K562 (cell line): Measurements from ENCODE around the gene TAC3. TPM values are rescaled to one million over a fixed set of nuclear protein-coding genes. Genes with fewer than 3 reads are reported as not detected.

Experiments
- ADNP ChIP-seq: fragments of 200-800 bp; sonication (Bioruptor generic); IDR thresholded peaks from 2 replicates; pipeline ENCODE4 v1.6.1; 2016; ENCODE audit warnings: missing genetic modification characterization, missing compliant biosample characterization
- CBX2 ChIP-seq: fragments of 200-600 bp; sonication (generic); IDR thresholded peaks from one replicate; pipeline ENCODE4 v1.6.1; 2012; ENCODE audit warnings: mild to moderate bottlenecking, low read length, inconsistent platforms; ENCODE audit not compliant: insufficient read depth, poor library complexity, severe bottlenecking
- EZH2 ChIP-seq: IDR thresholded peaks from 2 replicates; pipeline ENCODE4 v1.6.1; 2012; ENCODE audit warnings: low read depth, mild to moderate bottlenecking, inconsistent platforms, low read length, borderline replicate concordance
- HMGN3 ChIP-seq: IDR thresholded peaks from 2 replicates; pipeline ENCODE4 v1.6.1; 2011; ENCODE audit warnings: borderline replicate concordance, low read depth, mild to moderate bottlenecking, mixed read lengths, low read length; ENCODE audit not compliant: insufficient read length; ENCODE audit errors: extremely low read depth
- KAT7 ChIP-seq: sonication (generic); formaldehyde crosslinking; IDR thresholded peaks from 2 replicates; pipeline ENCODE4 v1.8.0; 2022; ENCODE audit warnings: missing genetic modification reagents, mild to moderate bottlenecking, borderline replicate concordance
- MED1 ChIP-seq: sonication (generic); formaldehyde crosslinking; IDR thresholded peaks from 2 replicates; pipeline ENCODE4 v1.8.1; 2023; ENCODE audit warnings: missing genetic modification reagents, borderline replicate concordance
- NFE2 ChIP-seq: IDR thresholded peaks from 2 replicates; pipeline ENCODE4 v1.6.1; 2014; ENCODE audit warnings: antibody characterized with exemption, low read depth
- NONO ChIP-seq, 2 experiments: fragments of 200-400 bp in 1 of 2; fragments of 450-650 bp in 1 of 2; formaldehyde crosslinking in 1 of 2; IDR thresholded peaks; 2 replicates each; pipeline ENCODE4 v1.6.1; 2017; ENCODE audit warnings: low read depth in 2 of 2, mild to moderate bottlenecking in 2 of 2, moderate library complexity in 2 of 2, low read length in 1 of 2
- RBBP5 ChIP-seq: fragments of 200-600 bp; sonication (generic); IDR thresholded peaks from 2 replicates; pipeline ENCODE4 v1.6.1; 2012; ENCODE audit warnings: borderline replicate concordance, mild to moderate bottlenecking, low read length, control low read depth, inconsistent platforms; ENCODE audit not compliant: insufficient read depth, poor library complexity, severe bottlenecking
- RBFOX2 ChIP-seq: fragments of 200-400 bp; formaldehyde crosslinking; IDR thresholded peaks from 2 replicates; pipeline ENCODE4 v1.6.1; 2017; ENCODE audit warnings: low read depth, mild to moderate bottlenecking, low read length, moderate library complexity
- TAL1 ChIP-seq: fragments of 450-650 bp; IDR thresholded peaks from 2 replicates; pipeline ENCODE4 v1.6.1; 2016; ENCODE audit warnings: mild to moderate bottlenecking
- YY1 ChIP-seq, 3 experiments: IDR thresholded peaks; 2 replicates each; pipeline ENCODE4 v1.6.1; 2011; ENCODE audit warnings: low read length in 2 of 3, mild to moderate bottlenecking in 2 of 3, moderate library complexity in 2 of 3, borderline replicate concordance in 1 of 3, control low read depth in 1 of 3, low read depth in 1 of 3; ENCODE audit not compliant: insufficient read depth in 3 of 3, insufficient replicate concordance in 2 of 3, control insufficient read depth in 1 of 3, insufficient read length in 1 of 3; ENCODE audit errors: extremely low read depth in 1 of 3
- ZC3H4 ChIP-seq: sonication (generic); formaldehyde crosslinking; IDR thresholded peaks from 2 replicates; pipeline ENCODE4 v1.9.0; 2021; ENCODE audit warnings: missing genetic modification reagents, borderline replicate concordance
- ZFX ChIP-seq: sonication (generic); formaldehyde crosslinking; IDR thresholded peaks from 2 replicates; pipeline ENCODE4 v1.8.0; 2022; ENCODE audit warnings: mild to moderate bottlenecking, missing genetic modification reagents, moderate library complexity
- ZNF224 ChIP-seq: sonication (generic); formaldehyde crosslinking; IDR thresholded peaks from 2 replicates; pipeline ENCODE4 v1.8.0; 2022; ENCODE audit warnings: mild to moderate bottlenecking, missing genetic modification reagents
- ZNF589 ChIP-seq: fragments of 200-800 bp; sonication (Bioruptor generic); IDR thresholded peaks from 2 replicates; pipeline ENCODE4 v1.6.1; 2016; ENCODE audit warnings: low read depth, missing genetic modification characterization, missing compliant biosample characterization
- ZNF778 ChIP-seq: fragments of 450-650 bp; formaldehyde crosslinking; IDR thresholded peaks from 2 replicates; pipeline ENCODE4 v1.4.0; 2020; ENCODE audit warnings: mild to moderate bottlenecking, moderate library complexity
- polyA plus RNA-seq, 8 experiments: library from polyadenylated mRNA; depleted of rRNA in 4 of 8; stranded (reverse) in 5 of 8; unstranded in 3 of 8; fragments of >200 nt; fragmentation: Nextera tagmentation in 2 of 8; fragmentation: Illumina TruSeq in 1 of 8; extraction: Ambion mirVana in 2 of 8; extraction: Trizol in 1 of 8; gene quantifications; 2 replicates each; pipeline versions ENCODE4 v1.2.1 to v1.2.3, GENCODE V29; 2011 to 2014; ENCODE audit warnings: inconsistent platforms in 1 of 8, missing spikeins in 1 of 8
- total RNA-seq, 7 experiments: library from RNA; depleted of rRNA in 6 of 7; stranded (reverse); fragments of >200 nt in 6 of 7; fragmentation: Illumina TruSeq in 2 of 7; extraction: Trizol in 2 of 7; gene quantifications; 2 replicates each; pipeline versions ENCODE4 v1.2.1 to v1.2.3, GENCODE V29; 2011 to 2021; ENCODE audit warnings: low replicate concordance in 1 of 7
- TF ChIP-seq, protein P1 (sequence below): fragments of 450-650 bp; formaldehyde crosslinking; IDR thresholded peaks from 2 replicates; pipeline ENCODE4 v1.4.0; 2022; ENCODE audit warnings: missing genetic modification characterization
- TF ChIP-seq, protein P2 (sequence below), 2 experiments: IDR thresholded peaks; 2 replicates each; pipeline ENCODE4 v1.6.1; 2011; ENCODE audit warnings: borderline replicate concordance in 1 of 2, control low read depth in 1 of 2, low read depth in 1 of 2, low read length in 1 of 2, mild to moderate bottlenecking in 1 of 2, mixed read lengths in 1 of 2, moderate library complexity in 1 of 2; ENCODE audit not compliant: insufficient read depth in 1 of 2, insufficient read length in 1 of 2, poor library complexity in 1 of 2, severe bottlenecking in 1 of 2; ENCODE audit errors: extremely low read depth in 1 of 2
- TF ChIP-seq, protein P3 (sequence below), 3 experiments: IDR thresholded peaks in 2 of 3; conservative IDR thresholded peaks in 1 of 3; 2 replicates each; pipeline ENCODE4 v1.5.1; 2011 to 2012; ENCODE audit warnings: low read length in 3 of 3, mild to moderate bottlenecking in 3 of 3, control low read depth in 2 of 3, improper control_type of control experiment in 1 of 3, inconsistent platforms in 1 of 3, low read depth in 1 of 3, mixed read lengths in 1 of 3, moderate library complexity in 1 of 3; ENCODE audit not compliant: insufficient read depth in 2 of 3

Gene TAC3
- total and polyA plus RNA-seq, 9 of the 15 experiments (the other 6 are each of a cell fraction or from before 2014, with no cell fraction given): 0.29 to 2.8 (median 1.4) TPM

DNA sequence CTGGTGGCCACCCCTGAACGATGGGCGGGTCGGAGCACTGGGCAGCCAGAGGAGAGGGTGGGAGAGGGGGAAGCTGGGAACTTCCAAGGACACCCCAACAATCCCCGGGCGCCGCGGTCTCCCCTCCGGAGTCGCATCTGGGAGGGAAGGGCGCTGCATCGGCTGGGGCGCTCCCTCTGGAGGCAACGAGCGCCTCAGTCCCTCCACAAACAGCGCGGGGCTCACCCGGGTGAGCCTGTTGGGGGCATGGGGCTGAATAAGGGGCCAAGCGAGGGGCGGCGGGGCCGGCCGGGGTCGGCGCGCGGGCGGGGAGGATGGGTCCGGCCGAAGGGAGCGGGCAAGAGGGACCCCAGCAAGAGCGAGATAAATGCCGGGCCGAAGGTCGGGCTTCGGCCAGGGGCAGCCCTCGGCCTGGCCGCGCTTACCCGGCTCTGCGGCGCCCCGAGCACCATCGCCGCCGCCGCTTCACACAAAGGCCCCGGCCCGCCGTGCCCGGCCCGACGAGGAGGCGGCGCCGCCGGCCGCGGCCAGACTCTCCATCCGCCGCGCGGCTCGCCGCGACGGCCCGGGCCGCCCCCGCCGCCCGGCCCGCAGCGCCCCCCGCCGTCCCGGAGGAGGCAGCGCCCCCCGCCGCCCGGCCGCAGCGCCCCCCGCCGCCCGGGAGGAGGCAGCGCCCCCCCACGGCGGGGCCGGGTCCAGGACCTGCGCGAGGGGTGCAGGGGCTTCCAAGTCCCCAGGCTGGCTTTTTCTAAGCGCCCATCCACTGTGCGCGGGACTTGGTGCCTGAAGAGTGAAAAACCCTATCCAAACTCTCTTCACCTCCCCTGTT lies 10.1 kb downstream of the TAC3 start, which contains the start of gene ZBTB39 (continued):
- TF ChIP-seq, protein P1, sequence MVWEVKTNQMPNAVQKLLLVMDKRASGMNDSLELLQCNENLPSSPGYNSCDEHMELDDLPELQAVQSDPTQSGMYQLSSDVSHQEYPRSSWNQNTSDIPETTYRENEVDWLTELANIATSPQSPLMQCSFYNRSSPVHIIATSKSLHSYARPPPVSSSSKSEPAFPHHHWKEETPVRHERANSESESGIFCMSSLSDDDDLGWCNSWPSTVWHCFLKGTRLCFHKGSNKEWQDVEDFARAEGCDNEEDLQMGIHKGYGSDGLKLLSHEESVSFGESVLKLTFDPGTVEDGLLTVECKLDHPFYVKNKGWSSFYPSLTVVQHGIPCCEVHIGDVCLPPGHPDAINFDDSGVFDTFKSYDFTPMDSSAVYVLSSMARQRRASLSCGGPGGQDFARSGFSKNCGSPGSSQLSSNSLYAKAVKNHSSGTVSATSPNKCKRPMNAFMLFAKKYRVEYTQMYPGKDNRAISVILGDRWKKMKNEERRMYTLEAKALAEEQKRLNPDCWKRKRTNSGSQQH (CRISPR knock-in tag): no peak
- no peak for TF ChIP-seq NFE2
- TF ChIP-seq MED1 (CRISPR knock-in tag): no peak
- no peak for TF ChIP-seq KAT7
- TF ChIP-seq RBFOX2: peak; percentile 68
- no peak; a peak in 1 of 4 replicates for TF ChIP-seq NONO (IDR thresholded peaks at IDR 0.05; ENCODE audit: low read depth in 2 of 2, low read length in 1 of 2)
- TF ChIP-seq EZH2: no peak
- TF ChIP-seq ADNP (tag): no peak
- peak in 2 of 3 experiments; percentile 16 to 71 for TF ChIP-seq YY1 (IDR thresholded peaks at IDR 0.05; ENCODE audit: borderline replicate concordance in 1 of 3, control insufficient read depth in 1 of 3, extremely low read depth in 1 of 3, insufficient read depth in 3 of 3, insufficient read length in 1 of 3, insufficient replicate concordance in 2 of 3, low read depth in 1 of 3, low read length in 2 of 3)
- TF ChIP-seq ZNF224 (CRISPR knock-in tag): no peak
- TF ChIP-seq ZNF589 (CRISPR knock-in tag): no peak
- peak; percentile 69 for TF ChIP-seq ZFX (CRISPR knock-in tag)
- TF ChIP-seq RBBP5: peak; percentile 63
- TF ChIP-seq TAL1: no peak
- TF ChIP-seq HMGN3: peak; percentile 51
- TF ChIP-seq, protein P2, sequence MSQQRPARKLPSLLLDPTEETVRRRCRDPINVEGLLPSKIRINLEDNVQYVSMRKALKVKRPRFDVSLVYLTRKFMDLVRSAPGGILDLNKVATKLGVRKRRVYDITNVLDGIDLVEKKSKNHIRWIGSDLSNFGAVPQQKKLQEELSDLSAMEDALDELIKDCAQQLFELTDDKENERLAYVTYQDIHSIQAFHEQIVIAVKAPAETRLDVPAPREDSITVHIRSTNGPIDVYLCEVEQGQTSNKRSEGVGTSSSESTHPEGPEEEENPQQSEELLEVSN (IDR thresholded peaks at IDR 0.05; ENCODE audit: borderline replicate concordance in 1 of 2, extremely low read depth in 1 of 2, insufficient read depth in 1 of 2, insufficient read length in 1 of 2, low read depth in 1 of 2, low read length in 1 of 2, poor library complexity in 1 of 2, severe bottlenecking in 1 of 2): peak in 1 of 2 experiments; percentile 46
- TF ChIP-seq, protein P3, sequence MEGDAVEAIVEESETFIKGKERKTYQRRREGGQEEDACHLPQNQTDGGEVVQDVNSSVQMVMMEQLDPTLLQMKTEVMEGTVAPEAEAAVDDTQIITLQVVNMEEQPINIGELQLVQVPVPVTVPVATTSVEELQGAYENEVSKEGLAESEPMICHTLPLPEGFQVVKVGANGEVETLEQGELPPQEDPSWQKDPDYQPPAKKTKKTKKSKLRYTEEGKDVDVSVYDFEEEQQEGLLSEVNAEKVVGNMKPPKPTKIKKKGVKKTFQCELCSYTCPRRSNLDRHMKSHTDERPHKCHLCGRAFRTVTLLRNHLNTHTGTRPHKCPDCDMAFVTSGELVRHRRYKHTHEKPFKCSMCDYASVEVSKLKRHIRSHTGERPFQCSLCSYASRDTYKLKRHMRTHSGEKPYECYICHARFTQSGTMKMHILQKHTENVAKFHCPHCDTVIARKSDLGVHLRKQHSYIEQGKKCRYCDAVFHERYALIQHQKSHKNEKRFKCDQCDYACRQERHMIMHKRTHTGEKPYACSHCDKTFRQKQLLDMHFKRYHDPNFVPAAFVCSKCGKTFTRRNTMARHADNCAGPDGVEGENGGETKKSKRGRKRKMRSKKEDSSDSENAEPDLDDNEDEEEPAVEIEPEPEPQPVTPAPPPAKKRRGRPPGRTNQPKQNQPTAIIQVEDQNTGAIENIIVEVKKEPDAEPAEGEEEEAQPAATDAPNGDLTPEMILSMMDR (IDR thresholded peaks at IDR 0.05 in 2 of 3, conservative IDR thresholded peaks at IDR 0.05 in 1 of 3; ENCODE audit: insufficient read depth in 2 of 3, low read depth in 1 of 3, low read length in 3 of 3): peak; percentile 62 to 95 (median 73)
- no peak for TF ChIP-seq CBX2
- no peak for TF ChIP-seq ZNF778 (CRISPR knock-in tag)
- no peak for TF ChIP-seq ZC3H4 (CRISPR knock-in tag)
